Prostate gland (tissue), 2 donors: ENCODE results near the gene DNAH14.

Experiments used
- POLR2AphosphoS5 ChIP-seq: sonication (generic); formaldehyde crosslinking; IDR thresholded peaks from one replicate; pipeline ENCODE4 v1.6.1; 2017; ENCODE audit warnings: antibody characterized with exemption
- TF ChIP-seq, protein P1 (sequence below), 4 experiments: fragments of 200-600 bp in 2 of 4; fragments of 450-650 bp in 2 of 4; sonication (generic) in 2 of 4; IDR thresholded peaks; 1 replicate in 3 of 4; 2 replicates in 1 of 4; pipeline ENCODE4 v1.5.1; 2016 to 2019; ENCODE audit warnings: antibody characterized with exemption in 4 of 4, mild to moderate bottlenecking in 2 of 4, moderate library complexity in 2 of 4

DNA sequence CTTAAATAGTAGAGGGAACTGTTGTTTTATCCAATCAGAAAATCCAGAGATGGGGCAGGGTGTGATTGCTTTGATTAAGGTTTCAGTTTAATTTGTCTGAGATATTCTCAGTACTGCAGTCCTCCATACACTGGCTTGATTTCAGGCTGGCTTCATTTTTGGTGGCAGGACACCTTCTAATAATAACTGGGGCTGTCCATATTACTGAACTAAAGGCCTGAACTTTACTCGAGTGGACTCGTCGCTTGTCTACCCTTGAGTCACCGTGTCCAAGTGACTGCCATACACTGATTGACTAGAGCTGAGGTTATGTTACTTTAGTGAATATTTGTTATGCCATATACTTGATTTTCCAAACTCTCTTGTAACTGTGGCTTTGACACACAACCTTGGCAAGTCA is 228.8 kb downstream of the DNAH14 start:
- TF ChIP-seq POLR2AphosphoS5 = no peak
- TF ChIP-seq, protein P1, sequence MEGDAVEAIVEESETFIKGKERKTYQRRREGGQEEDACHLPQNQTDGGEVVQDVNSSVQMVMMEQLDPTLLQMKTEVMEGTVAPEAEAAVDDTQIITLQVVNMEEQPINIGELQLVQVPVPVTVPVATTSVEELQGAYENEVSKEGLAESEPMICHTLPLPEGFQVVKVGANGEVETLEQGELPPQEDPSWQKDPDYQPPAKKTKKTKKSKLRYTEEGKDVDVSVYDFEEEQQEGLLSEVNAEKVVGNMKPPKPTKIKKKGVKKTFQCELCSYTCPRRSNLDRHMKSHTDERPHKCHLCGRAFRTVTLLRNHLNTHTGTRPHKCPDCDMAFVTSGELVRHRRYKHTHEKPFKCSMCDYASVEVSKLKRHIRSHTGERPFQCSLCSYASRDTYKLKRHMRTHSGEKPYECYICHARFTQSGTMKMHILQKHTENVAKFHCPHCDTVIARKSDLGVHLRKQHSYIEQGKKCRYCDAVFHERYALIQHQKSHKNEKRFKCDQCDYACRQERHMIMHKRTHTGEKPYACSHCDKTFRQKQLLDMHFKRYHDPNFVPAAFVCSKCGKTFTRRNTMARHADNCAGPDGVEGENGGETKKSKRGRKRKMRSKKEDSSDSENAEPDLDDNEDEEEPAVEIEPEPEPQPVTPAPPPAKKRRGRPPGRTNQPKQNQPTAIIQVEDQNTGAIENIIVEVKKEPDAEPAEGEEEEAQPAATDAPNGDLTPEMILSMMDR (IDR thresholded peaks at IDR 0.05) = no peak
